Suprapubic skin (tissue), 4 donors: ENCODE results near the gene CACNA2D2.

Experiments used
- CTCF ChIP-seq, 2 donors: fragments of 200-600 bp in 1 of 2; fragments of 450-650 bp in 1 of 2; sonication (generic) in 1 of 2; IDR thresholded peaks; one replicate each; pipeline ENCODE4 v1.5.1; 2016 to 2019; ENCODE audit warnings: antibody characterized with exemption in 2 of 2, mild to moderate bottlenecking in 1 of 2, moderate library complexity in 1 of 2
- POLR2A ChIP-seq, 2 donors: fragments of 450-650 bp; IDR thresholded peaks; one replicate each; pipeline ENCODE4 v1.6.1; 2017; ENCODE audit warnings: antibody characterized with exemption in 2 of 2, mild to moderate bottlenecking in 2 of 2, moderate library complexity in 2 of 2
- POLR2AphosphoS5 ChIP-seq, 3 donors: sonication (generic); formaldehyde crosslinking; IDR thresholded peaks; one replicate each; pipeline ENCODE4 v1.6.1; 2017; ENCODE audit warnings: antibody characterized with exemption in 3 of 3

GRCh38 chr3:50385754-50386153, 117.7 kb downstream of the CACNA2D2 start:
- TF ChIP-seq CTCF (IDR thresholded peaks at IDR 0.05), result no peak
- TF ChIP-seq POLR2AphosphoS5 (IDR thresholded peaks at IDR 0.05), result no peak
- TF ChIP-seq POLR2A (IDR thresholded peaks at IDR 0.05), result no peak
